BLaER1 treated with 17β-estradiol and CSF1 and Interleukin-3, amounts not matched to agents 10 nM and 100 nM (cell line): ENCODE results near the gene UBR4.

Experiments used
- H3K27ac ChIP-seq, 11 experiments: shearing (Covaris generic); formaldehyde crosslinking; 2 replicates each; pipeline ENCODE4 v1.8.1; 2022
- H3K27me3 ChIP-seq, 11 experiments: shearing (Covaris generic); formaldehyde crosslinking; 2 replicates each; pipeline ENCODE4 v1.8.1; 2022
- H3K36me3 ChIP-seq, 11 experiments: shearing (Covaris generic); formaldehyde crosslinking; 2 replicates each; pipeline ENCODE4 v1.8.1; 2022
- H3K4me1 ChIP-seq, 10 experiments: shearing (Covaris generic); formaldehyde crosslinking; 2 replicates each; pipeline ENCODE4 v1.8.1; 2022
- H3K4me2 ChIP-seq, 11 experiments: shearing (Covaris generic); formaldehyde crosslinking; 2 replicates each; pipeline ENCODE4 v1.8.1; 2022
- H3K4me3 ChIP-seq, 10 experiments: shearing (Covaris generic); formaldehyde crosslinking; 2 replicates each; pipeline ENCODE4 v1.8.1; 2022
- H3K9ac ChIP-seq, 11 experiments: shearing (Covaris generic); formaldehyde crosslinking; 2 replicates each; pipeline ENCODE4 v1.8.1; 2022
- H3K9me3 ChIP-seq, 11 experiments: shearing (Covaris generic); formaldehyde crosslinking; replicated peaks in 1 of 11; 2 replicates each; pipeline ENCODE4 v1.8.1; 2022
- H4K20me1 ChIP-seq, 11 experiments: shearing (Covaris generic); formaldehyde crosslinking; 2 replicates each; pipeline ENCODE4 v1.8.1; 2022
- Cebpa-rat ChIP-seq, 11 experiments: shearing (Covaris generic); IDR thresholded peaks; 2 replicates each; pipeline ENCODE4 v1.8.1; 2022

The UBR4 gene

GRCh38 chr1:19210772-19211549 lies 895 bp upstream of the UBR4 start:
- peaks cover 27 to 81% (median 61%) of the 10 kb centered on the region in 11 experiments; a peak in 20 of 22 replicates for H4K20me1 ChIP-seq
- peaks cover 22 to 50% (median 37%) of the 10 kb centered on the region in 11 experiments for H3K36me3 ChIP-seq
- H3K4me2 ChIP-seq: peak overlapping the region; percentile 84 to 98 (median 95)
- peak overlapping the region; percentile 91 to 98 (median 94) for H3K9ac ChIP-seq
- H3K4me1 ChIP-seq: peaks cover 48 to 69% (median 57%) of the 10 kb centered on the region in 10 experiments
- peak overlapping the region; percentile 86 to 97 (median 92) for H3K27ac ChIP-seq
- no peaks in the 10 kb centered on the region for H3K9me3 ChIP-seq
- H3K27me3 ChIP-seq: no peaks in the 10 kb centered on the region
- H3K4me3 ChIP-seq: peak overlapping the region; percentile 77 to 98 (median 88)
- no peak for TF ChIP-seq Cebpa-rat (IDR thresholded peaks at IDR 0.05)

GRCh38 chr1:19209439-19209989 lies 552 bp downstream of the UBR4 start:
- peaks cover 10 to 49% (median 24%) of the 10 kb centered on the region in 11 experiments; a peak in 20 of 22 replicates for H3K36me3 ChIP-seq
- H4K20me1 ChIP-seq: peaks cover 31 to 81% (median 64%) of the 10 kb centered on the region in 11 experiments; a peak in 21 of 22 replicates
- H3K27me3 ChIP-seq: no peaks in the 10 kb centered on the region
- H3K9me3 ChIP-seq: no peaks in the 10 kb centered on the region
- no peak for TF ChIP-seq Cebpa-rat (IDR thresholded peaks at IDR 0.05)
- peaks cover 43 to 77% (median 64%) of the 10 kb centered on the region in 10 experiments for H3K4me1 ChIP-seq
- H3K4me3 ChIP-seq: peak overlapping the region; percentile 77 to 98 (median 88)
- peak overlapping the region; percentile 91 to 98 (median 94) for H3K9ac ChIP-seq
- peak overlapping the region; percentile 88 to 98 (median 95) for H3K4me2 ChIP-seq
- peak overlapping the region; percentile 86 to 97 (median 92) for H3K27ac ChIP-seq

- peak overlapping the region; percentile 77 to 98 (median 88) for H3K4me3 ChIP-seq
- peak overlapping the region; percentile 86 to 97 (median 92); a peak in 21 of 22 replicates for H3K27ac ChIP-seq
- no peaks in the 10 kb centered on the region for H3K9me3 ChIP-seq
- H3K9ac ChIP-seq: peak overlapping the region; percentile 91 to 98 (median 94)
- H3K4me1 ChIP-seq: peaks cover 43 to 81% (median 67%) of the 10 kb centered on the region in 10 experiments
- peaks cover 37 to 83% (median 65%) of the 10 kb centered on the region in 11 experiments; a peak in 21 of 22 replicates for H4K20me1 ChIP-seq
- no peak for TF ChIP-seq Cebpa-rat (IDR thresholded peaks at IDR 0.05)
- H3K36me3 ChIP-seq: peaks cover 3 to 47% (median 18%) of the 10 kb centered on the region in 11 experiments; a peak in 20 of 22 replicates
- no peaks in the 10 kb centered on the region for H3K27me3 ChIP-seq
- H3K4me2 ChIP-seq: peak overlapping the region; percentile 88 to 98 (median 95)
Observed at GRCh38 chr1:19208710-19209438, 1.2 kb downstream of the UBR4 start.

GRCh38 chr1:19206947-19207346 lies 3.1 kb downstream of the UBR4 start:
- H3K9me3 ChIP-seq: no peaks in the 10 kb centered on the region
- no peak overlapping the region for H3K9ac ChIP-seq
- H4K20me1 ChIP-seq: peaks cover 57 to 91% (median 78%) of the 10 kb centered on the region in 11 experiments
- no peak overlapping the region; a peak in 2 of 22 replicates for H3K27ac ChIP-seq
- H3K4me3 ChIP-seq: no peak overlapping the region; a peak in 1 of 20 replicates
- peak overlapping the region; percentile 20 to 96 (median 89); a peak in 20 of 22 replicates for H3K4me2 ChIP-seq
- TF ChIP-seq Cebpa-rat (IDR thresholded peaks at IDR 0.05): no peak
- H3K27me3 ChIP-seq: no peaks in the 10 kb centered on the region
- peaks cover 3 to 47% (median 17%) of the 10 kb centered on the region in 11 experiments; a peak in 18 of 22 replicates for H3K36me3 ChIP-seq
- H3K4me1 ChIP-seq: peaks cover 35 to 81% (median 54%) of the 10 kb centered on the region in 10 experiments

- H3K27ac ChIP-seq: no peak overlapping the region
- no peaks in the 10 kb centered on the region for H3K27me3 ChIP-seq
- peaks cover 68 to 92% (median 89%) of the 10 kb centered on the region in 11 experiments for H4K20me1 ChIP-seq
- no peaks in the 10 kb centered on the region for H3K9me3 ChIP-seq
- no peak for TF ChIP-seq Cebpa-rat (IDR thresholded peaks at IDR 0.05)
- peaks cover 14 to 58% (median 28%) of the 10 kb centered on the region in 11 experiments for H3K36me3 ChIP-seq
- peak overlapping the region in 4 of 11 experiments; percentile 2 to 95 (median 49); a peak in 6 of 22 replicates for H3K4me2 ChIP-seq
- no peak overlapping the region for H3K9ac ChIP-seq
- peaks cover 24 to 70% (median 43%) of the 10 kb centered on the region in 10 experiments for H3K4me1 ChIP-seq
- H3K4me3 ChIP-seq: no peak overlapping the region
Observed at GRCh38 chr1:19205845-19206244, 4.2 kb downstream of the UBR4 start.

- Histone ChIP-seq H3K4me3 (no peak overlapping the region), H3K27me3 (no peaks in the 10 kb centered on the region), H4K20me1 (peaks cover 71 to 96% (median 94%) of the 10 kb centered on the region in 11 experiments), H3K4me1 (peaks cover 23 to 70% (median 42%) of the 10 kb centered on the region in 10 experiments), H3K36me3 (peaks cover 18 to 62% (median 33%) of the 10 kb centered on the region in 11 experiments), H3K9ac (no peak overlapping the region), H3K9me3 (no peaks in the 10 kb centered on the region), H3K27ac (no peak overlapping the region), H3K4me2 (peak overlapping the region in 7 of 11 experiments; percentile 10 to 95 (median 43); a peak in 7 of 22 replicates)
- TF ChIP-seq Cebpa-rat (IDR thresholded peaks at IDR 0.05): no peak
Observed at GRCh38 chr1:19205403-19205802, 4.7 kb downstream of the UBR4 start.

GRCh38 chr1:19204446-19205266 lies 5.4 kb downstream of the UBR4 start:
- H3K27ac ChIP-seq: peak overlapping the region in 1 of 11 experiments; percentile 11; a peak in 2 of 22 replicates
- no peaks in the 10 kb centered on the region for H3K9me3 ChIP-seq
- H4K20me1 ChIP-seq: peaks cover 78 to 100% (median 99%) of the 10 kb centered on the region in 11 experiments
- H3K27me3 ChIP-seq: no peaks in the 10 kb centered on the region
- H3K36me3 ChIP-seq: peaks cover 26 to 69% (median 40%) of the 10 kb centered on the region in 11 experiments
- no peak for TF ChIP-seq Cebpa-rat (IDR thresholded peaks at IDR 0.05)
- H3K4me2 ChIP-seq: peak overlapping the region in 7 of 11 experiments; percentile 15 to 95 (median 44); a peak in 12 of 22 replicates
- no peak overlapping the region for H3K4me3 ChIP-seq
- H3K9ac ChIP-seq: no peak overlapping the region
- H3K4me1 ChIP-seq: peaks cover 23 to 70% (median 42%) of the 10 kb centered on the region in 10 experiments

- Histone ChIP-seq H4K20me1 (peaks cover 84 to 100% (median 99%) of the 10 kb centered on the region in 11 experiments), H3K36me3 (peaks cover 38 to 82% (median 52%) of the 10 kb centered on the region in 11 experiments), H3K9ac (no peak overlapping the region), H3K27ac (no peak overlapping the region), H3K4me3 (no peak overlapping the region), H3K4me2 (no peak overlapping the region), H3K4me1 (peaks cover 16 to 62% (median 37%) of the 10 kb centered on the region in 10 experiments), H3K27me3 (no peaks in the 10 kb centered on the region), H3K9me3 (no peaks in the 10 kb centered on the region)
- no peak for TF ChIP-seq Cebpa-rat (IDR thresholded peaks at IDR 0.05)
Observed at GRCh38 chr1:19203440-19203839, 6.6 kb downstream of the UBR4 start.
